Heart left ventricle (tissue), 13 donors: Measurements from ENCODE around the gene GALNT12.

ENCODE experiments used
- POLR2A ChIP-seq, 2 donors: fragments of 450-650 bp; IDR thresholded peaks; one replicate each; pipeline ENCODE4 v1.6.1; 2017; ENCODE audit warnings: antibody characterized with exemption in 2 of 2, mild to moderate bottlenecking in 2 of 2, moderate library complexity in 2 of 2
- TF ChIP-seq, protein P1 (sequence below), 12 donors: fragments of 200-600 bp; sonication (generic) in 4 of 12; IDR thresholded peaks; one replicate each; pipeline versions ENCODE4 v1.5.0 to v1.8.0; 2018 to 2022; ENCODE audit warnings: antibody characterized with exemption in 12 of 12, mild to moderate bottlenecking in 5 of 12
- donor health status: ischemic (EF 13 %, LVEDD 7.1; RV severe dilation, severe dysfunction).
- donor health status: DM: no; HTN: yes; CAD: no.
- donor health status: DM: no; HTN: no; CAD: no.
- donor health status: ischemic (EF 25% LVEDD 6.9; RV normal size, moderate dysfunction).
- donor health status: ischemic (EF 25% LVEDD 5.7; RV mildly dilated, moderate dysfunction).
- donor health status: ischemic (EF 35%, LVEDD 5.7; RV mildly dilated, moderate dysfunction).
- donor health status: nonischemic (EF 11% LVEDD 7.7; RV severe dilation, severe dysfunction).
- donor health status: DM: yes; HTN: yes; CAD: no.
- donor health status: PGD.
- donor health status: ischemic (EF 29% LVEDD 5.4; RV normal size, mild dysfunction).
- donor health status: nonischemic (EF 23%, LVEDD 6.1; RV moderate dilation, normal function).

DNA sequence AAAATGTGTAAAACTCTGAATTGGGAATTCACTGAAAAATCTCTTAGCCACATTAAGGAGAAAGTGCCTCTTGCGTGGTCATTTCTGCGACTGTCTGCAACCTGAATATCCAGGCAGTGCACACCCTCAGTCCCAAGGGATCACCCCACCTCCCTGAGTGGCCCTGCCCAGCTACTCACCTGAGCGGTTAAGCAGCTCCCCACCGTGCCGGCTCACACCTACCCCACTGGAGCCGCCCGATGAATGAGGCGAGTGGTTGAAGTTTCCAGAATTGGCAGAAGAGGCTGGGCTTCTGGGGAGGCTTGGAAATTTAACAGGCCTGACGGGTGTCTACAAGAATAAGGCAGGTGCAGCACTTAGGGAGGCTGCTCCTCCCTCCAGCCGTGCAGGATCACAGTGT lies 36.8 kb upstream of the GALNT12 start:
- no peak for TF ChIP-seq POLR2A (IDR thresholded peaks at IDR 0.05)
- TF ChIP-seq, protein P1, sequence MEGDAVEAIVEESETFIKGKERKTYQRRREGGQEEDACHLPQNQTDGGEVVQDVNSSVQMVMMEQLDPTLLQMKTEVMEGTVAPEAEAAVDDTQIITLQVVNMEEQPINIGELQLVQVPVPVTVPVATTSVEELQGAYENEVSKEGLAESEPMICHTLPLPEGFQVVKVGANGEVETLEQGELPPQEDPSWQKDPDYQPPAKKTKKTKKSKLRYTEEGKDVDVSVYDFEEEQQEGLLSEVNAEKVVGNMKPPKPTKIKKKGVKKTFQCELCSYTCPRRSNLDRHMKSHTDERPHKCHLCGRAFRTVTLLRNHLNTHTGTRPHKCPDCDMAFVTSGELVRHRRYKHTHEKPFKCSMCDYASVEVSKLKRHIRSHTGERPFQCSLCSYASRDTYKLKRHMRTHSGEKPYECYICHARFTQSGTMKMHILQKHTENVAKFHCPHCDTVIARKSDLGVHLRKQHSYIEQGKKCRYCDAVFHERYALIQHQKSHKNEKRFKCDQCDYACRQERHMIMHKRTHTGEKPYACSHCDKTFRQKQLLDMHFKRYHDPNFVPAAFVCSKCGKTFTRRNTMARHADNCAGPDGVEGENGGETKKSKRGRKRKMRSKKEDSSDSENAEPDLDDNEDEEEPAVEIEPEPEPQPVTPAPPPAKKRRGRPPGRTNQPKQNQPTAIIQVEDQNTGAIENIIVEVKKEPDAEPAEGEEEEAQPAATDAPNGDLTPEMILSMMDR (IDR thresholded peaks at IDR 0.05): no peak
